PC-3 (cell line): ENCODE data around the gene SCN1B.

ENCODE experiments used
- EZH2phosphoT487 ChIP-seq: fragments of 300-600 bp; sonication (generic); IDR thresholded peaks from 2 replicates; pipeline ENCODE4 v1.6.1; 2018; ENCODE audit warnings: mild to moderate bottlenecking, antibody characterized with exemption, low read length, borderline replicate concordance
- TF ChIP-seq, protein P1 (sequence below): fragments of 300-600 bp; sonication (generic); conservative IDR thresholded peaks from 2 replicates; pipeline ENCODE4 v1.5.1; 2017; ENCODE audit warnings: antibody characterized with exemption, low read depth, mild to moderate bottlenecking, low read length

DNA sequence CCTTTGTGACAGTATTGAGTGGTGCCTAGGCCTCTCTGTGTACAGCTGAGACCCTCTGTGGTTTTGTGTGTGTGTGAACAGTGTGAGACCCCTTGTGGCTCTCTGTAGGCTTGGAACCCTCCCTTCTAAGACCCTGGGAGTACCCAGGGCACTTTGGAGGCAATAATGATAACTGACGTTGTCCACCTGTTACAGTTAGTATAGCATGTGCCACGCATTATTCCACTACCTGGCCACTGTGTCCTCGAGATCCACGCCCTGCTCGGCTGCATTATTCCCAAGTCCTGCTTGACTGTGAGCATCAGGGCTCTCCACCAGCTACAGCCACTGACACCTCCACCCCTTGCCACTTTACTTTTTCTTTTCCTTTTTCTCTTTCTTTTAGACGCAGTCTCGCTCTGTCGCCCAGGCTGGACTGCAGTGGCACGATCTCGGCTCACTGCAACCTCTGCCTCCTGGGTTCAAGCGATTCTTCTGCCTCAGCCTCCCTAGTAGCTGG is 28.2 kb upstream of the SCN1B start:
- TF ChIP-seq, protein P1, sequence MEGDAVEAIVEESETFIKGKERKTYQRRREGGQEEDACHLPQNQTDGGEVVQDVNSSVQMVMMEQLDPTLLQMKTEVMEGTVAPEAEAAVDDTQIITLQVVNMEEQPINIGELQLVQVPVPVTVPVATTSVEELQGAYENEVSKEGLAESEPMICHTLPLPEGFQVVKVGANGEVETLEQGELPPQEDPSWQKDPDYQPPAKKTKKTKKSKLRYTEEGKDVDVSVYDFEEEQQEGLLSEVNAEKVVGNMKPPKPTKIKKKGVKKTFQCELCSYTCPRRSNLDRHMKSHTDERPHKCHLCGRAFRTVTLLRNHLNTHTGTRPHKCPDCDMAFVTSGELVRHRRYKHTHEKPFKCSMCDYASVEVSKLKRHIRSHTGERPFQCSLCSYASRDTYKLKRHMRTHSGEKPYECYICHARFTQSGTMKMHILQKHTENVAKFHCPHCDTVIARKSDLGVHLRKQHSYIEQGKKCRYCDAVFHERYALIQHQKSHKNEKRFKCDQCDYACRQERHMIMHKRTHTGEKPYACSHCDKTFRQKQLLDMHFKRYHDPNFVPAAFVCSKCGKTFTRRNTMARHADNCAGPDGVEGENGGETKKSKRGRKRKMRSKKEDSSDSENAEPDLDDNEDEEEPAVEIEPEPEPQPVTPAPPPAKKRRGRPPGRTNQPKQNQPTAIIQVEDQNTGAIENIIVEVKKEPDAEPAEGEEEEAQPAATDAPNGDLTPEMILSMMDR = no peak
- no peak for TF ChIP-seq EZH2phosphoT487
